Heart left ventricle (tissue), 16 donors: ENCODE data around the gene HDAC10. TPM values are rescaled to one million over a fixed set of nuclear protein-coding genes. Genes with fewer than 3 reads are reported as not detected.
A peak's percentile ranks its signal among the peaks of the same experiment; 100 is the strongest.

ENCODE experiments used
- ATAC-seq, 4 donors: fragments of 200-7000 bp; cut with Tn5 transposase; one replicate each; pipeline ENCODE4 v1.9.1; 2020 to 2022; ENCODE audit warnings: moderate library complexity in 4 of 4, mild to moderate bottlenecking in 3 of 4, moderate number of reproducible peaks in 1 of 4
- DNase-seq, 5 donors: peaks; one replicate each; pipeline ENCODE4 v3.0.0-alpha.2; 2020
- H3K27ac ChIP-seq, 12 donors: fragments of 200-600 bp; sonication (generic) in 4 of 12; one replicate each; pipeline versions ENCODE4 v1.5.0 to v1.8.0; 2016 to 2022; ENCODE audit warnings: mild to moderate bottlenecking in 2 of 12
- H3K27me3 ChIP-seq, 9 donors: fragments of 200-600 bp; sonication (generic) in 2 of 9; one replicate each; pipeline versions ENCODE4 v1.5.1 to v1.8.0; 2016 to 2022; ENCODE audit warnings: mild to moderate bottlenecking in 3 of 9
- H3K36me3 ChIP-seq, 9 donors: fragments of 200-600 bp; sonication (generic) in 2 of 9; one replicate each; pipeline versions ENCODE4 v1.5.0 to v1.8.0; 2018 to 2022; ENCODE audit warnings: mild to moderate bottlenecking in 2 of 9
- H3K4me1 ChIP-seq, 12 donors: fragments of 200-600 bp; sonication (generic) in 4 of 12; one replicate each; pipeline versions ENCODE4 v1.5.0 to v1.8.0; 2016 to 2022; ENCODE audit warnings: mild to moderate bottlenecking in 3 of 12
- H3K4me3 ChIP-seq, 12 donors: fragments of 200-600 bp; sonication (generic) in 4 of 12; one replicate each; pipeline versions ENCODE4 v1.5.0 to v1.8.0; 2017 to 2022; ENCODE audit warnings: mild to moderate bottlenecking in 9 of 12, moderate library complexity in 4 of 12
- H3K9me3 ChIP-seq, 12 donors: fragments of 200-600 bp; sonication (generic) in 4 of 12; one replicate each; pipeline versions ENCODE4 v1.5.0 to v1.8.0; 2016 to 2022; ENCODE audit warnings: mild to moderate bottlenecking in 1 of 12
- CTCF ChIP-seq, 12 donors: fragments of 200-600 bp; sonication (generic) in 4 of 12; IDR thresholded peaks; one replicate each; pipeline versions ENCODE4 v1.5.0 to v1.8.0; 2018 to 2022; ENCODE audit warnings: antibody characterized with exemption in 12 of 12, mild to moderate bottlenecking in 5 of 12
- POLR2A ChIP-seq, 2 donors: fragments of 450-650 bp; IDR thresholded peaks; one replicate each; pipeline ENCODE4 v1.6.1; 2017; ENCODE audit warnings: antibody characterized with exemption in 2 of 2, mild to moderate bottlenecking in 2 of 2, moderate library complexity in 2 of 2
- WGBS, 4 donors: extraction: QIAGEN DNeasy Blood & Tissue Kit in 2 of 4; methylation state at CpG; one replicate each; pipeline versions ENCODE4 v1.1.5 to v1.1.7; 2013 to 2018; 5-methylcytosine and 5-hydroxymethylcytosine counted together
- intact Hi-C, 10 donors: fragments of 100-400 bp; cut with DNase I; formaldehyde crosslinking; loops; one replicate each; pipeline versions ENCODE4 v1.11.1 to v1.14.2; 2022
- polyA plus RNA-seq, 2 donors: library from polyadenylated mRNA; stranded (reverse); fragments of 200-250 nt; gene quantifications; one replicate each; pipeline ENCODE4 v1.2.3, GENCODE V29; 2013
- total RNA-seq, 9 donors: library from RNA; depleted of rRNA in 2 of 9; stranded (reverse); fragments of >200 nt in 2 of 9; fragmentation: NEBNext Ultra II Directional in 3 of 9; extraction: Animal tissue kit (Norgen Biotek cat#: 25700) in 3 of 9; gene quantifications; one replicate each; pipeline versions ENCODE4 v1.1.0 to v1.2.4, GENCODE V29; 2016 to 2023
- donor health status: ischemic (EF 13 %, LVEDD 7.1; RV severe dilation, severe dysfunction).
- donor health status: healthy with polysubstance abuse.
- donor health status: DM: no; HTN: yes; CAD: no.
- donor health status: DM: no; HTN: no; CAD: no.
- donor health status: ischemic (EF 25% LVEDD 6.9; RV normal size, moderate dysfunction).
- donor health status: ischemic (EF 25% LVEDD 5.7; RV mildly dilated, moderate dysfunction).
- donor health status: healthy.
- donor health status: DM: yes; HTN: yes; CAD: no.
- donor health status: ischemic (EF 35%, LVEDD 5.7; RV mildly dilated, moderate dysfunction).
- donor health status: nonischemic (EF 11% LVEDD 7.7; RV severe dilation, severe dysfunction).
- donor health status: DM: yes; HTN: yes; CAD: no.
- donor health status: PGD.
- donor health status: ischemic (EF 29% LVEDD 5.4; RV normal size, mild dysfunction).
- donor health status: nonischemic (EF 23%, LVEDD 6.1; RV moderate dilation, normal function).

HDAC10 gene
- total and polyA plus RNA-seq, 11 donors, result 6.2 to 22.4 (median 10.8) TPM

- peaks cover 0 to 48% (median 37%) of the 10 kb centered on the region in 9 donors for H3K36me3 ChIP-seq
- H3K4me1 ChIP-seq, result peaks cover 0 to 69% (median 38%) of the 10 kb centered on the region in 12 donors
- intact Hi-C loops, result no loop called here
- H3K4me3 ChIP-seq, result no peak overlapping the region
- H3K27ac ChIP-seq, result peak overlapping the region in 1 of 12 donors; percentile 63
- TF ChIP-seq POLR2A (IDR thresholded peaks at IDR 0.05) (no peak), CTCF (IDR thresholded peaks at IDR 0.05) (no peak)
- WGBS, 4 donors, result 91 to 95% (median 93%) methylated on average over 7 of the region's 7 CpGs
- H3K9me3 ChIP-seq, result no peaks in the 10 kb centered on the region
- ATAC-seq (no peak), DNase-seq (no peak)
- no peaks in the 10 kb centered on the region for H3K27me3 ChIP-seq
These were observed 46.5 kb downstream of the HDAC10 start for GRCh38 chr22:50204571-50204970.

GRCh38 chr22:50203288-50203687 lies 47.8 kb downstream of the HDAC10 start:
- ATAC-seq (no peak), DNase-seq (no peak)
- no peak overlapping the region for H3K27ac ChIP-seq
- no peaks in the 10 kb centered on the region for H3K27me3 ChIP-seq
- H3K36me3 ChIP-seq, result peaks cover 0 to 38% (median 32%) of the 10 kb centered on the region in 9 donors
- peaks cover 0 to 74% (median 40%) of the 10 kb centered on the region in 12 donors for H3K4me1 ChIP-seq
- TF ChIP-seq CTCF (IDR thresholded peaks at IDR 0.05), result no peak
- TF ChIP-seq POLR2A (IDR thresholded peaks at IDR 0.05), result no peak
- WGBS, 4 donors, result 93 to 98% (median 97%) methylated on average over 1 of the region's 1 CpG
- no peaks in the 10 kb centered on the region for H3K9me3 ChIP-seq
- intact Hi-C loops, result no loop called here
- H3K4me3 ChIP-seq, result no peak overlapping the region

GRCh38 chr22:50202130-50202666 lies 48.9 kb downstream of the HDAC10 start:
- H3K36me3 ChIP-seq, result peaks cover 0 to 38% (median 29%) of the 10 kb centered on the region in 9 donors
- WGBS, 4 donors, result 65 to 75% (median 68%) methylated on average over 13 of the region's 13 CpGs
- H3K27me3 ChIP-seq, result no peaks in the 10 kb centered on the region
- no peaks in the 10 kb centered on the region for H3K9me3 ChIP-seq
- intact Hi-C loops, result no loop called here
- H3K27ac ChIP-seq, result peak overlapping the region in 4 of 12 donors; percentile 67 to 91 (median 83)
- H3K4me3 ChIP-seq, result peak overlapping the region; percentile 57 to 99 (median 82)
- ATAC-seq, result no peak
- TF ChIP-seq POLR2A (IDR thresholded peaks at IDR 0.05) (no peak), CTCF (IDR thresholded peaks at IDR 0.05) (no peak)
- peak in 1 of 5 donors; percentile 18 for DNase-seq
- peaks cover 0 to 68% (median 34%) of the 10 kb centered on the region in 12 donors for H3K4me1 ChIP-seq

GRCh38 chr22:50201191-50202129 lies 49.6 kb downstream of the HDAC10 start:
- H3K36me3 ChIP-seq, result peaks cover 0 to 38% (median 23%) of the 10 kb centered on the region in 9 donors
- ATAC-seq, result peak in 2 of 4 donors; percentile 8 to 11
- peak overlapping the region; percentile 50 to 91 (median 80) for H3K27ac ChIP-seq
- peak overlapping the region; percentile 57 to 99 (median 82) for H3K4me3 ChIP-seq
- no peaks in the 10 kb centered on the region for H3K9me3 ChIP-seq
- H3K27me3 ChIP-seq, result no peaks in the 10 kb centered on the region
- intact Hi-C loops, result no loop called here
- peak in 1 of 5 donors; percentile 43 for DNase-seq
- TF ChIP-seq CTCF (IDR thresholded peaks at IDR 0.05), result no peak
- no peak for TF ChIP-seq POLR2A (IDR thresholded peaks at IDR 0.05)
- 2 to 31% (median 4%) methylated on average over 8 to 115 of the region's 115 CpGs for WGBS, 4 donors
- H3K4me1 ChIP-seq, result peaks cover 0 to 60% (median 29%) of the 10 kb centered on the region in 12 donors
